Activated naive CD8-positive, alpha-beta T cell (primary cell): ENCODE results near the gene ZNF565.
"Not testable (repeated sequence)": the region's sequence is repeated elsewhere in the genome, so short reads cannot be mapped to it uniquely, and the experiment has no call there.

Experiments
- H3K27ac Mint-ChIP-seq: one replicate; pipeline ENCODE4 v1.8.0; 2021; ENCODE audit warnings: mixed read lengths
- H3K27me3 Mint-ChIP-seq: one replicate; pipeline ENCODE4 v1.8.0; 2021; ENCODE audit warnings: mixed read lengths
- H3K36me3 Mint-ChIP-seq: one replicate; pipeline ENCODE4 v1.8.0; 2021; ENCODE audit warnings: mixed read lengths
- H3K4me1 Mint-ChIP-seq: one replicate; pipeline ENCODE4 v1.8.0; 2021; ENCODE audit warnings: low read depth, mixed read lengths
- H3K4me3 Mint-ChIP-seq: one replicate; pipeline ENCODE4 v1.8.0; 2021; ENCODE audit warnings: mild to moderate bottlenecking, mixed read lengths
- H3K9me3 Mint-ChIP-seq: one replicate; pipeline ENCODE4 v1.8.0; 2021; ENCODE audit warnings: low read depth, mixed read lengths

Gene ZNF565

GRCh38 chr19:36236304-36236945 is 22.0 kb upstream of the ZNF565 start:
- no peaks in the 10 kb centered on the region for H3K27me3 Mint-ChIP-seq
- H3K36me3 Mint-ChIP-seq: peaks cover 65% of the 10 kb centered on the region
- no peak overlapping the region for H3K4me3 Mint-ChIP-seq
- no peak overlapping the region for H3K27ac Mint-ChIP-seq
- H3K9me3 Mint-ChIP-seq: peaks cover 21% of the 10 kb centered on the region
- no peaks in the 10 kb centered on the region for H3K4me1 Mint-ChIP-seq

- not testable (repeated sequence) for H3K27ac Mint-ChIP-seq, H3K4me1 Mint-ChIP-seq, H3K4me3 Mint-ChIP-seq, H3K27me3 Mint-ChIP-seq
- Mint-ChIP-seq H3K36me3 (peaks cover 77% of the 10 kb centered on the region), H3K9me3 (peaks cover 28% of the 10 kb centered on the region)
Measured at GRCh38 chr19:36233626-36234025, 19.2 kb upstream of the ZNF565 start.

- H3K27ac Mint-ChIP-seq: peak overlapping the region; percentile 78
- H3K36me3 Mint-ChIP-seq: peaks cover 43% of the 10 kb centered on the region
- peak overlapping the region; percentile 45 for H3K4me3 Mint-ChIP-seq
- peaks cover 19% of the 10 kb centered on the region for H3K9me3 Mint-ChIP-seq
- no peaks in the 10 kb centered on the region for H3K27me3 Mint-ChIP-seq
- peaks cover 39% of the 10 kb centered on the region for H3K4me1 Mint-ChIP-seq
Measured at GRCh38 chr19:36225219-36225892, 10.9 kb upstream of the ZNF565 start.

- peaks cover 48% of the 10 kb centered on the region for H3K4me1 Mint-ChIP-seq
- no peak overlapping the region for H3K4me3 Mint-ChIP-seq
- peaks cover 34% of the 10 kb centered on the region for H3K36me3 Mint-ChIP-seq
Measured at GRCh38 chr19:36222503-36222902, 8.0 kb upstream of the ZNF565 start.

GRCh38 chr19:36221474-36221873 is 7.0 kb upstream of the ZNF565 start:
- no peak overlapping the region for H3K27ac Mint-ChIP-seq
- peaks cover 5% of the 10 kb centered on the region for H3K9me3 Mint-ChIP-seq
- no peaks in the 10 kb centered on the region for H3K27me3 Mint-ChIP-seq
- peaks cover 53% of the 10 kb centered on the region for H3K4me1 Mint-ChIP-seq
- H3K4me3 Mint-ChIP-seq: peak overlapping the region; percentile 34
- peaks cover 36% of the 10 kb centered on the region for H3K36me3 Mint-ChIP-seq

More at GRCh38 chr19:36222503-36222902, 8.0 kb upstream of the ZNF565 start:
- peaks cover 6% of the 10 kb centered on the region for H3K9me3 Mint-ChIP-seq
- H3K27me3 Mint-ChIP-seq: no peaks in the 10 kb centered on the region
- no peak overlapping the region for H3K27ac Mint-ChIP-seq

GRCh38 chr19:36215276-36216123 is 1.0 kb upstream of the ZNF565 start:
- Mint-ChIP-seq H3K27me3 (no peaks in the 10 kb centered on the region), H3K36me3 (peaks cover 12% of the 10 kb centered on the region), H3K9me3 (no peaks in the 10 kb centered on the region), H3K4me1 (peaks cover 28% of the 10 kb centered on the region), H3K4me3 (no peak overlapping the region), H3K27ac (no peak overlapping the region)

- no peaks in the 10 kb centered on the region for H3K9me3 Mint-ChIP-seq
- peak overlapping the region; percentile 49 for H3K4me3 Mint-ChIP-seq
- no peak overlapping the region for H3K27ac Mint-ChIP-seq
- H3K36me3 Mint-ChIP-seq: peaks cover 3% of the 10 kb centered on the region
- H3K27me3 Mint-ChIP-seq: no peaks in the 10 kb centered on the region
- H3K4me1 Mint-ChIP-seq: peaks cover 16% of the 10 kb centered on the region
Measured at GRCh38 chr19:36212895-36213294, 1.6 kb downstream of the ZNF565 start.

GRCh38 chr19:36210497-36210896 is 4.0 kb downstream of the ZNF565 start:
- Mint-ChIP-seq H3K4me1 (peaks cover 3% of the 10 kb centered on the region), H3K27ac (no peak overlapping the region)

GRCh38 chr19:36209372-36209771 is 5.1 kb downstream of the ZNF565 start:
- Mint-ChIP-seq H3K4me3 (no peak overlapping the region), H3K4me1 (peaks cover 3% of the 10 kb centered on the region), H3K27me3 (no peaks in the 10 kb centered on the region), H3K27ac (no peak overlapping the region), H3K36me3 (peaks cover 2% of the 10 kb centered on the region), H3K9me3 (no peaks in the 10 kb centered on the region)

More at GRCh38 chr19:36210497-36210896, 4.0 kb downstream of the ZNF565 start:
- Mint-ChIP-seq H3K27me3 (no peaks in the 10 kb centered on the region), H3K9me3 (no peaks in the 10 kb centered on the region), H3K4me3 (no peak overlapping the region), H3K36me3 (peaks cover 2% of the 10 kb centered on the region)

- Mint-ChIP-seq H3K27me3 (no peaks in the 10 kb centered on the region), H3K4me3 (no peak overlapping the region), H3K36me3 (peaks cover 6% of the 10 kb centered on the region), H3K27ac (no peak overlapping the region), H3K9me3 (no peaks in the 10 kb centered on the region), H3K4me1 (peaks cover 1% of the 10 kb centered on the region)
Measured at GRCh38 chr19:36207605-36208252, 6.7 kb downstream of the ZNF565 start.

- Mint-ChIP-seq H3K9me3 (no peaks in the 10 kb centered on the region), H3K27me3 (no peaks in the 10 kb centered on the region), H3K4me3 (no peak overlapping the region), H3K36me3 (peaks cover 8% of the 10 kb centered on the region), H3K4me1 (no peaks in the 10 kb centered on the region), H3K27ac (no peak overlapping the region)
Measured at GRCh38 chr19:36203293-36203692, 11.2 kb downstream of the ZNF565 start.

GRCh38 chr19:36201684-36202083 is 12.8 kb downstream of the ZNF565 start:
- Mint-ChIP-seq H3K36me3 (peaks cover 9% of the 10 kb centered on the region), H3K4me3 (no peak overlapping the region), H3K9me3 (no peaks in the 10 kb centered on the region), H3K4me1 (no peaks in the 10 kb centered on the region), H3K27me3 (no peaks in the 10 kb centered on the region), H3K27ac (no peak overlapping the region)

GRCh38 chr19:36198119-36198518 is 16.3 kb downstream of the ZNF565 start:
- Mint-ChIP-seq H3K9me3 (no peaks in the 10 kb centered on the region), H3K36me3 (peaks cover 13% of the 10 kb centered on the region), H3K4me3 (no peak overlapping the region), H3K27ac (no peak overlapping the region), H3K27me3 (no peaks in the 10 kb centered on the region), H3K4me1 (no peaks in the 10 kb centered on the region)

GRCh38 chr19:36196249-36196648 is 18.2 kb downstream of the ZNF565 start:
- Mint-ChIP-seq H3K27me3 (no peaks in the 10 kb centered on the region), H3K9me3 (no peaks in the 10 kb centered on the region), H3K4me1 (no peaks in the 10 kb centered on the region), H3K4me3 (no peak overlapping the region), H3K27ac (no peak overlapping the region), H3K36me3 (peaks cover 14% of the 10 kb centered on the region)

GRCh38 chr19:36186722-36187121 is 27.7 kb downstream of the ZNF565 start:
- not testable (repeated sequence) for H3K27me3 Mint-ChIP-seq, H3K4me3 Mint-ChIP-seq, H3K36me3 Mint-ChIP-seq, H3K4me1 Mint-ChIP-seq, H3K9me3 Mint-ChIP-seq, H3K27ac Mint-ChIP-seq
